ENCODE data around the gene SPAG16.

Gene SPAG16

DNA sequence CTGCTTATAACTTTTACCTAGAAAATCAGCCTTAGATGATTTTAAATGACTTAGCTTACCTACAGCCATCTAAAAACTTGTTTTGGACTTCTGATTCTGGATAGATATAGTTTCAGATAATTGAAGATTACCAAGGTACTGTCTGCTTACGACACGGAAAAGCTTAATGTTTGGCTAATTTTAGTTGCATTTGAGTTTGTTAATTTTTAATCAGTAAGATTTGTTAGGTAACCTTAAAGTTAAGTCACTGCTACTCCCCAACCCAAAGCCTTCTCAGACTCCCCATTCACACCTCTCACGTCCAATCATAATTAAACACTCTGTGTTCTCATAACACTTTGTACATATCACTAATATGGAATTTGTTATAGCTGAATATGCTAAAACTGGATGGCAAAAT, 936.0 kb downstream of the SPAG16 start:
- H3K27me3 ChIP-seq (ENCODE audit: control insufficient read depth in 1 of 2, insufficient read depth in 2 of 2, low read length in 2 of 2): no peaks in the 10 kb centered on the region
- H3K4me1 ChIP-seq (ENCODE audit: control insufficient read depth in 1 of 2, insufficient read depth in 2 of 2, low read length in 2 of 2): no peaks in the 10 kb centered on the region
- no peaks in the 10 kb centered on the region for H3K9me3 ChIP-seq (ENCODE audit: control insufficient read depth in 1 of 2, low read length in 2 of 2)
- no peaks in the 10 kb centered on the region for H3K36me3 ChIP-seq (ENCODE audit: control insufficient read depth in 1 of 2, insufficient read depth in 2 of 2, low read length in 2 of 2)
- no peak overlapping the region for H3K27ac ChIP-seq (ENCODE audit: low read depth, low read length)
- no peak overlapping the region for H3K4me3 ChIP-seq (ENCODE audit: low read depth in 1 of 2, low read length in 2 of 2)
- H3K9ac ChIP-seq (ENCODE audit: low read depth in 1 of 2, low read length in 2 of 2): no peak overlapping the region

GRCh38 chr2:214226061-214226460, 941.8 kb downstream of the SPAG16 start:
- no peak overlapping the region for H3K4me3 ChIP-seq (ENCODE audit: low read depth in 1 of 2, low read length in 2 of 2)
- no peak overlapping the region for H3K27ac ChIP-seq (ENCODE audit: low read depth, low read length)
- H3K9me3 ChIP-seq (ENCODE audit: control insufficient read depth in 1 of 2, low read length in 2 of 2): no peaks in the 10 kb centered on the region
- H3K4me1 ChIP-seq (ENCODE audit: control insufficient read depth in 1 of 2, insufficient read depth in 2 of 2, low read length in 2 of 2): no peaks in the 10 kb centered on the region
- H3K36me3 ChIP-seq (ENCODE audit: control insufficient read depth in 1 of 2, insufficient read depth in 2 of 2, low read length in 2 of 2): no peaks in the 10 kb centered on the region
- no peak overlapping the region for H3K9ac ChIP-seq (ENCODE audit: low read depth in 1 of 2, low read length in 2 of 2)
- H3K27me3 ChIP-seq (ENCODE audit: control insufficient read depth in 1 of 2, insufficient read depth in 2 of 2, low read length in 2 of 2): no peaks in the 10 kb centered on the region

DNA sequence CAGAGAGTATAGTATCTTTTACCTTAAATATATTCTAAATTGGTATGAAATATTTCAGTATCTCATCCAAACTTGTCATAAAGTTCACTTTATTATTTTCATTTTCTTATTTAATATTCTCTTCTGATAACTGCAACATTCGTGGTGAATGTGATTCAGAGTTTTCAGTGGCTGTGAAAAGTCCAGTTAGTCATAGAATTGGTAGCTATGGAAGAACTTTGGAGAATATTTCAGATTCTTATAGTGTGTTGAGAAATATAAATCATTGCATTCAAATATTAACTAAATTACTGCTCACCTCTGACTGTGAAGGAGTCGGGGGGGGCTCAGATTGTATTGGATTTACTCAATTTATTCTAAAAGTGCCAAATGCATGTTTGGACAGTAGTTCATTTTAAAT, 948.0 kb downstream of the SPAG16 start:
- Histone ChIP-seq H3K4me3 (ENCODE audit: low read depth in 1 of 2, low read length in 2 of 2) (no peak overlapping the region), H3K27me3 (ENCODE audit: control insufficient read depth in 1 of 2, insufficient read depth in 2 of 2, low read length in 2 of 2) (no peaks in the 10 kb centered on the region), H3K9me3 (ENCODE audit: control insufficient read depth in 1 of 2, low read length in 2 of 2) (no peaks in the 10 kb centered on the region), H3K9ac (ENCODE audit: low read depth in 1 of 2, low read length in 2 of 2) (no peak overlapping the region), H3K27ac (ENCODE audit: low read depth, low read length) (no peak overlapping the region), H3K4me1 (ENCODE audit: control insufficient read depth in 1 of 2, insufficient read depth in 2 of 2, low read length in 2 of 2) (no peaks in the 10 kb centered on the region), H3K36me3 (ENCODE audit: control insufficient read depth in 1 of 2, insufficient read depth in 2 of 2, low read length in 2 of 2) (no peaks in the 10 kb centered on the region)

DNA sequence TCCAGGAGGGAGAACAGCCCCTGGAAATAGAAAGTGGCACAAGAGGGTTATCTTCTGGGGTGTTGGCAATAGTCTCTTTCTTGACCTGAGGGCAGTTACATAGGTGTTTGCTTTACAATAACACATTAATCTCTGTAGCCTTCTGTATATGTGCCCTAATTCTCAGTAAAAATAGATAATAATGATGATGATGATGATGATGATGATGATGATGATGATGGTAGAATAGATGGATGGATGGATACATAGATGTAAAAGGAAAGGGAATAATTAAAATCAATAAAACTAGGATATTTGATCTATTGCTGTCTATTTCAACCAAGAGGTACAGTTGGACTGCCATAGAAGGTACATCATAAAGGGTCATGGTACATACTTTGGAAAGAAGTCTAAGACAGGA, 948.9 kb downstream of the SPAG16 start:
- H3K4me1 ChIP-seq (ENCODE audit: control insufficient read depth in 1 of 2, insufficient read depth in 2 of 2, low read length in 2 of 2): no peaks in the 10 kb centered on the region
- no peaks in the 10 kb centered on the region for H3K36me3 ChIP-seq (ENCODE audit: control insufficient read depth in 1 of 2, insufficient read depth in 2 of 2, low read length in 2 of 2)
- H3K9me3 ChIP-seq (ENCODE audit: control insufficient read depth in 1 of 2, low read length in 2 of 2): no peaks in the 10 kb centered on the region
- H3K27ac ChIP-seq (ENCODE audit: low read depth, low read length): no peak overlapping the region
- no peak overlapping the region for H3K4me3 ChIP-seq (ENCODE audit: low read depth in 1 of 2, low read length in 2 of 2)
- H3K9ac ChIP-seq (ENCODE audit: low read depth in 1 of 2, low read length in 2 of 2): no peak overlapping the region
- no peaks in the 10 kb centered on the region for H3K27me3 ChIP-seq (ENCODE audit: control insufficient read depth in 1 of 2, insufficient read depth in 2 of 2, low read length in 2 of 2)

DNA sequence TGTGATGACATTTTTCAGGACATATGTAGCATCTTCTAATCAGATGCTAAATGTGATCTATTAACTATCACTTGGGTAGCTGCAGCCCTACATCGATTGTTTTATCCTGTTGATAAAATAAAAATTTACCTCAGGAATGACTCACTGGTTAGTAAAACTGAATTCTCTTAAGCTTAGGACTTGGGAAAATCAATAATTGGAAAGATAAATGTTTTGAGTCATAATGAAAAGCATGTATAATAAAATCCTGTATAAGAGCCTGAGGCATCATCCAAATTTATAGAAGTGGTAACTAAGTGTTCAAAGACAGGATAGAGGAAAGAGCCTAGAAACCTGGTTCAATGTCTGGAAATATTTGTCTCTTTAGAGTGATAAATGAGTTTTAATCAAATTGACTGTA, 958.5 kb downstream of the SPAG16 start:
- Histone ChIP-seq H3K27me3 (ENCODE audit: control insufficient read depth in 1 of 2, insufficient read depth in 2 of 2, low read length in 2 of 2) (no peaks in the 10 kb centered on the region), H3K9ac (ENCODE audit: low read depth in 1 of 2, low read length in 2 of 2) (no peak overlapping the region), H3K4me1 (ENCODE audit: control insufficient read depth in 1 of 2, insufficient read depth in 2 of 2, low read length in 2 of 2) (no peaks in the 10 kb centered on the region), H3K27ac (ENCODE audit: low read depth, low read length) (no peak overlapping the region), H3K36me3 (ENCODE audit: control insufficient read depth in 1 of 2, insufficient read depth in 2 of 2, low read length in 2 of 2) (no peaks in the 10 kb centered on the region), H3K4me3 (ENCODE audit: low read depth in 1 of 2, low read length in 2 of 2) (no peak overlapping the region), H3K9me3 (ENCODE audit: control insufficient read depth in 1 of 2, low read length in 2 of 2) (no peaks in the 10 kb centered on the region)

- Histone ChIP-seq H3K9me3 (ENCODE audit: control insufficient read depth in 1 of 2, low read length in 2 of 2) (no peaks in the 10 kb centered on the region), H3K27me3 (ENCODE audit: control insufficient read depth in 1 of 2, insufficient read depth in 2 of 2, low read length in 2 of 2) (no peaks in the 10 kb centered on the region), H3K9ac (ENCODE audit: low read depth in 1 of 2, low read length in 2 of 2) (no peak overlapping the region)
Observed at GRCh38 chr2:214244847-214245246, 960.6 kb downstream of the SPAG16 start.

DNA sequence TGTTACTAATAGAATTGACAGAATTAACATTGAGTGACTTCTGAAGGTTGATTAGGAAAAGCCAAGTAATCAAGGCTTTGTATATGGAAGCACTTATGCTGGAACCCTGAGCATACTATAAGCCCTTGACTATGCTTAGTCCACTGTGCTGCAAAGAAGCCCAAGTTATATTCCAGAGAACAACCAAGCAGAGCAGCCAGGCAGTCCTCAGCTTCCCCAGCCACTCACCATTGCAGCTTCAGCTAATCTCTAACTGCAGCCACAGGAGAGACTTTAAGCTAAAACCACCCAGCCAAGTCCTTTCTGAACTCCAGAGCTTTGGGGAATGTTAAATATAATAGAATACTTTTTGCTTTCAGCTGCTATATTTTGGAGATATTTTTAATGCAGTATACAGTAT, 962.2 kb downstream of the SPAG16 start:
- Histone ChIP-seq H3K36me3 (ENCODE audit: control insufficient read depth in 1 of 2, insufficient read depth in 2 of 2, low read length in 2 of 2) (no peaks in the 10 kb centered on the region), H3K9me3 (ENCODE audit: control insufficient read depth in 1 of 2, low read length in 2 of 2) (no peaks in the 10 kb centered on the region), H3K27me3 (ENCODE audit: control insufficient read depth in 1 of 2, insufficient read depth in 2 of 2, low read length in 2 of 2) (no peaks in the 10 kb centered on the region), H3K9ac (ENCODE audit: low read depth in 1 of 2, low read length in 2 of 2) (no peak overlapping the region), H3K4me1 (ENCODE audit: control insufficient read depth in 1 of 2, insufficient read depth in 2 of 2, low read length in 2 of 2) (no peaks in the 10 kb centered on the region), H3K27ac (ENCODE audit: low read depth, low read length) (no peak overlapping the region), H3K4me3 (ENCODE audit: low read depth in 1 of 2, low read length in 2 of 2) (no peak overlapping the region)

More at GRCh38 chr2:214244847-214245246, 960.6 kb downstream of the SPAG16 start:
- Histone ChIP-seq H3K36me3 (ENCODE audit: control insufficient read depth in 1 of 2, insufficient read depth in 2 of 2, low read length in 2 of 2) (no peaks in the 10 kb centered on the region), H3K4me3 (ENCODE audit: low read depth in 1 of 2, low read length in 2 of 2) (no peak overlapping the region), H3K27ac (ENCODE audit: low read depth, low read length) (no peak overlapping the region), H3K4me1 (ENCODE audit: control insufficient read depth in 1 of 2, insufficient read depth in 2 of 2, low read length in 2 of 2) (no peaks in the 10 kb centered on the region)

- H3K4me3 ChIP-seq (ENCODE audit: low read depth in 1 of 2, low read length in 2 of 2): no peak overlapping the region
- H3K9me3 ChIP-seq (ENCODE audit: control insufficient read depth in 1 of 2, low read length in 2 of 2): no peaks in the 10 kb centered on the region
- H3K36me3 ChIP-seq (ENCODE audit: control insufficient read depth in 1 of 2, insufficient read depth in 2 of 2, low read length in 2 of 2): no peaks in the 10 kb centered on the region
- H3K27me3 ChIP-seq (ENCODE audit: control insufficient read depth in 1 of 2, insufficient read depth in 2 of 2, low read length in 2 of 2): no peaks in the 10 kb centered on the region
- H3K27ac ChIP-seq (ENCODE audit: low read depth, low read length): no peak overlapping the region
- no peaks in the 10 kb centered on the region for H3K4me1 ChIP-seq (ENCODE audit: control insufficient read depth in 1 of 2, insufficient read depth in 2 of 2, low read length in 2 of 2)
- no peak overlapping the region for H3K9ac ChIP-seq (ENCODE audit: low read depth in 1 of 2, low read length in 2 of 2)
Observed at GRCh38 chr2:214247531-214247930, 963.3 kb downstream of the SPAG16 start.

DNA sequence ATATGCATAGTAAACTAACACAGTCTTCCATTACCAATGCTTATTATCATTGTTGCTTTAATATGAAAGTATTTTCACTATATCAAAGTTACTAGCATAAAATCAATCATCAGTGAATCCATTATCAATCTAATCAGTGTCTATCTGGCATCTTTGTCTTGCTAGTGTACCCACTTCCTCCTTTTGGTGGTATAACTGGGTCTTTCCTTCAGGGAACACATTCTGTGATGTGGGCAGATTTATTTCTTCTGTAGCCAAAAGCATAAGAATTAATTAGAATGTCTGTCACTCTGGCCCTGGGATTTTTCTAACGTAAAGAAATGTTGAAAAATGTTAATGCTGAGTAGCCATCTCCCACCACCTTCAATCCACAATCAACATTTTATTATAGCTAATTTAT, 970.8 kb downstream of the SPAG16 start:
- H3K9me3 ChIP-seq (ENCODE audit: control insufficient read depth in 1 of 2, low read length in 2 of 2): no peaks in the 10 kb centered on the region
- no peak overlapping the region for H3K27ac ChIP-seq (ENCODE audit: low read depth, low read length)
- no peaks in the 10 kb centered on the region for H3K4me1 ChIP-seq (ENCODE audit: control insufficient read depth in 1 of 2, insufficient read depth in 2 of 2, low read length in 2 of 2)
- H3K9ac ChIP-seq (ENCODE audit: low read depth in 1 of 2, low read length in 2 of 2): no peak overlapping the region
- no peak overlapping the region for H3K4me3 ChIP-seq (ENCODE audit: low read depth in 1 of 2, low read length in 2 of 2)
- H3K27me3 ChIP-seq (ENCODE audit: control insufficient read depth in 1 of 2, insufficient read depth in 2 of 2, low read length in 2 of 2): no peaks in the 10 kb centered on the region
- no peaks in the 10 kb centered on the region for H3K36me3 ChIP-seq (ENCODE audit: control insufficient read depth in 1 of 2, insufficient read depth in 2 of 2, low read length in 2 of 2)

DNA sequence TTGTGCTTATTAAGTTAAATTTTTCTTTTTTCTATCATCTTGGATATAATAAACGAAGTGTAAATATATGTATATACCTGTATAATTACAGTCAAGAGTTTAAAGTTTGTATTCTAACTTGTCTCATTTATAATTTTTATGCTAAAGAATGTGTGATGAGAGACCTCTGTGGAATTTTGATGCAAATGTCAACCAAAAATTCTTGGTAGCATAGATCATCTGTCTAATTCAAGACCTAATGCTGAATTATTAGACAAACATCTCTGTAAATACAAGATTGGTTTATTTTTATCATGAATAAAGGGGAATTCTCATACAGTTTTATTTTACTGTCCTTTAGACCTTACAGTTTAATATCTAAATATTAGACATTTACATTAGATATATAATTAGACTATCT, 977.4 kb downstream of the SPAG16 start:
- H3K36me3 ChIP-seq (ENCODE audit: control insufficient read depth in 1 of 2, insufficient read depth in 2 of 2, low read length in 2 of 2): no peaks in the 10 kb centered on the region
- no peaks in the 10 kb centered on the region for H3K9me3 ChIP-seq (ENCODE audit: control insufficient read depth in 1 of 2, low read length in 2 of 2)
- H3K9ac ChIP-seq (ENCODE audit: low read depth in 1 of 2, low read length in 2 of 2): no peak overlapping the region
- H3K4me3 ChIP-seq (ENCODE audit: low read depth in 1 of 2, low read length in 2 of 2): no peak overlapping the region
- H3K4me1 ChIP-seq (ENCODE audit: control insufficient read depth in 1 of 2, insufficient read depth in 2 of 2, low read length in 2 of 2): no peaks in the 10 kb centered on the region
- H3K27ac ChIP-seq (ENCODE audit: low read depth, low read length): no peak overlapping the region
- no peaks in the 10 kb centered on the region for H3K27me3 ChIP-seq (ENCODE audit: control insufficient read depth in 1 of 2, insufficient read depth in 2 of 2, low read length in 2 of 2)

GRCh38 chr2:214264171-214264570, 979.9 kb downstream of the SPAG16 start:
- Histone ChIP-seq H3K9ac (ENCODE audit: low read depth in 1 of 2, low read length in 2 of 2) (no peak overlapping the region), H3K27me3 (ENCODE audit: control insufficient read depth in 1 of 2, insufficient read depth in 2 of 2, low read length in 2 of 2) (no peaks in the 10 kb centered on the region), H3K4me1 (ENCODE audit: control insufficient read depth in 1 of 2, insufficient read depth in 2 of 2, low read length in 2 of 2) (no peaks in the 10 kb centered on the region), H3K4me3 (ENCODE audit: low read depth in 1 of 2, low read length in 2 of 2) (no peak overlapping the region), H3K27ac (ENCODE audit: low read depth, low read length) (no peak overlapping the region), H3K9me3 (ENCODE audit: control insufficient read depth in 1 of 2, low read length in 2 of 2) (no peaks in the 10 kb centered on the region), H3K36me3 (ENCODE audit: control insufficient read depth in 1 of 2, insufficient read depth in 2 of 2, low read length in 2 of 2) (no peaks in the 10 kb centered on the region)

Data from duodenal mucosa (tissue), 2 donors.